Ascending aorta (tissue), 2 donors: ENCODE measurements around the gene PPP4R2. TPM values are rescaled to one million over a fixed set of nuclear protein-coding genes. Genes with fewer than 3 reads are reported as not detected.

Experiments used
- DNase-seq, 2 donors: peaks; one replicate each; pipeline ENCODE4 v3.0.0-alpha.2; 2019; ENCODE audit warnings: low spot score in 2 of 2
- H3K27ac ChIP-seq, 2 donors: fragments of 200-600 bp; sonication (generic); one replicate each; pipeline ENCODE4 v1.5.1; 2016 to 2017; ENCODE audit warnings: mild to moderate bottlenecking in 1 of 2
- H3K27me3 ChIP-seq: fragments of 200-600 bp; sonication (generic); one replicate; pipeline ENCODE4 v1.5.1; 2017
- H3K36me3 ChIP-seq, 2 donors: fragments of 200-600 bp; sonication (generic); one replicate each; pipeline ENCODE4 v1.5.1; 2016
- H3K4me1 ChIP-seq, 2 donors: fragments of 200-600 bp; sonication (generic); one replicate each; pipeline ENCODE4 v1.5.1; 2016 to 2017; ENCODE audit warnings: mild to moderate bottlenecking in 1 of 2
- H3K4me3 ChIP-seq, 2 donors: fragments of 200-600 bp; sonication (generic); one replicate each; pipeline ENCODE4 v1.5.1; 2016 to 2017; ENCODE audit warnings: mild to moderate bottlenecking in 1 of 2
- H3K9me3 ChIP-seq, 2 donors: fragments of 200-600 bp; sonication (generic); one replicate each; pipeline ENCODE4 v1.5.1; 2016
- intact Hi-C: fragments of 100-400 bp; cut with DNase I; formaldehyde crosslinking; loops from one replicate; pipeline ENCODE4 v1.15.1; 2023
- total RNA-seq: library from RNA; depleted of rRNA; stranded (reverse); fragments of >200 nt; gene quantifications from one replicate; pipeline ENCODE4 v1.1.0, GENCODE V29; 2016
- TF ChIP-seq, protein P1 (sequence below), 3 experiments: fragments of 200-600 bp in 2 of 3; fragments of 450-650 bp in 1 of 3; sonication (generic) in 2 of 3; IDR thresholded peaks; one replicate each; pipeline ENCODE4 v1.5.1; 2016 to 2019; ENCODE audit warnings: antibody characterized with exemption in 3 of 3, mild to moderate bottlenecking in 1 of 3, moderate library complexity in 1 of 3

PPP4R2 gene
- total RNA-seq, 1 donor from 2014 or later, result 8.2 TPM

DNA sequence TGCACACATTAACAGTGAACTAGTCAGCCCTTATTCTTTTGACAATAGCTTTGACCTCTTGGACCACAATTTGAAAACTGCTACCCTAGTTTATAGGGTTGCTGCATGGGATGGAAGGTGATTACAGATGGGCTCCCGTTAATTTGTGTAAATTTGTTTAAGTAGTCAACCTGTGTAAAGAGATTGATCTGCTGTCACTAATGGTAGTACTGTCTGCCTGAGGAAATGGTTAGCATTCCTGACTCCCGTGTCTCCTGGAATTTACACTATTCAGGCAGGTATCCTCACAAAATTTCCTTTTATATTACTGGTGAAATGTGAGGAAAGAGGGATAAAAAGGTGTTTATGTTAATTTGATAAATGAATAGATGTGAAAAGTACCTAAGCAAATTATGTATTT lies 49.6 kb downstream of the PPP4R2 start:
- Histone ChIP-seq H3K27ac (no peak overlapping the region), H3K4me1 (peaks cover 0 to 10% of the 10 kb centered on the region in 2 donors), H3K4me3 (no peak overlapping the region), H3K36me3 (peaks cover 0 to 7% of the 10 kb centered on the region in 2 donors), H3K9me3 (no peaks in the 10 kb centered on the region), H3K27me3 (no peaks in the 10 kb centered on the region)
- intact Hi-C loops, result no loop called here
- no peak for DNase-seq
- TF ChIP-seq, protein P1, sequence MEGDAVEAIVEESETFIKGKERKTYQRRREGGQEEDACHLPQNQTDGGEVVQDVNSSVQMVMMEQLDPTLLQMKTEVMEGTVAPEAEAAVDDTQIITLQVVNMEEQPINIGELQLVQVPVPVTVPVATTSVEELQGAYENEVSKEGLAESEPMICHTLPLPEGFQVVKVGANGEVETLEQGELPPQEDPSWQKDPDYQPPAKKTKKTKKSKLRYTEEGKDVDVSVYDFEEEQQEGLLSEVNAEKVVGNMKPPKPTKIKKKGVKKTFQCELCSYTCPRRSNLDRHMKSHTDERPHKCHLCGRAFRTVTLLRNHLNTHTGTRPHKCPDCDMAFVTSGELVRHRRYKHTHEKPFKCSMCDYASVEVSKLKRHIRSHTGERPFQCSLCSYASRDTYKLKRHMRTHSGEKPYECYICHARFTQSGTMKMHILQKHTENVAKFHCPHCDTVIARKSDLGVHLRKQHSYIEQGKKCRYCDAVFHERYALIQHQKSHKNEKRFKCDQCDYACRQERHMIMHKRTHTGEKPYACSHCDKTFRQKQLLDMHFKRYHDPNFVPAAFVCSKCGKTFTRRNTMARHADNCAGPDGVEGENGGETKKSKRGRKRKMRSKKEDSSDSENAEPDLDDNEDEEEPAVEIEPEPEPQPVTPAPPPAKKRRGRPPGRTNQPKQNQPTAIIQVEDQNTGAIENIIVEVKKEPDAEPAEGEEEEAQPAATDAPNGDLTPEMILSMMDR (IDR thresholded peaks at IDR 0.05), result no peak

DNA sequence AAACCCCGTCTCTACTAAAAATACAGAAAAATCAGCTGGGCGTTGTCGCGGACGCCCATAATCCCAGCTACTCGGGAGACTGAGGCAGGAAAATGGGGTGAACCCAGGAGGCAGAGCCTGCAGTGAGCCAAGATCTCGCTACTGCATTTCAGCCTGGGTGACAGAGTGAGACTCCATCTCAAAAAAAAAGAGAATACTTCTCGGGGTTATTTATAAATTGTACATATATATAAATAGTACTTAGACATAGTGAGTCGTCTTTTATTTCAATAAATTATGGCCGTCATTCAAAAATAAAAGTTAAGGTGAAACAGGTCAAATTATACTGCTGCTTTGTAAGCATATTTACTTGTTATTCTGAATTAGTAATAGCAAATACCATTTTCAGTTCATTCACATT lies 52.7 kb downstream of the PPP4R2 start:
- H3K9me3 ChIP-seq, result no peaks in the 10 kb centered on the region
- DNase-seq, result no peak
- H3K4me1 ChIP-seq, result no peaks in the 10 kb centered on the region
- TF ChIP-seq, protein P1 (IDR thresholded peaks at IDR 0.05), result no peak
- intact Hi-C loops, result no loop called here
- no peaks in the 10 kb centered on the region for H3K27me3 ChIP-seq
- no peak overlapping the region for H3K4me3 ChIP-seq
- peaks cover 0 to 7% of the 10 kb centered on the region in 2 donors for H3K36me3 ChIP-seq
- H3K27ac ChIP-seq, result no peak overlapping the region

DNA sequence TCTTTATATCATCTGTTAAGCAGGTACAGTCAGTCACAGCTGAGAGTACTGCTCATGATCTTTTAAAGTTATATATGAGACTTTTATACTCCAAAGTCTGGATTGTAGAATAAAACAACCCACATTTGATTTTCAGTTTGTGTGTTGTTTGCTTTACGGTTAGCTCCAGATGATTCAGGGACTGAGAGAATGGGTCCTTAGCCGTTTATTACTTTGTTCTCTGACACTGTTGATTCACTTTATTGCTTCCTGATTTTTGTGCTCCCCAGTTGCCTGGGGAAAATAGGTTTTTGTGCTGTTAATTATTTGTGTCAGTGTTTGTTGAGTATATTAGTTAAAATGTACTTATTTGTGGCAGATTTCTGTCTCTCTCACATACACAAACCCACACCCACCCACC lies 56.2 kb downstream of the PPP4R2 start:
- Histone ChIP-seq H3K4me3 (no peak overlapping the region), H3K27ac (no peak overlapping the region), H3K27me3 (no peaks in the 10 kb centered on the region), H3K36me3 (peaks cover 0 to 7% of the 10 kb centered on the region in 2 donors), H3K4me1 (peaks cover 3% of the 10 kb centered on the region in 2 donors), H3K9me3 (no peaks in the 10 kb centered on the region)
- TF ChIP-seq, protein P1 (IDR thresholded peaks at IDR 0.05), result no peak
- intact Hi-C loops, result no loop called here
- DNase-seq, result no peak

DNA sequence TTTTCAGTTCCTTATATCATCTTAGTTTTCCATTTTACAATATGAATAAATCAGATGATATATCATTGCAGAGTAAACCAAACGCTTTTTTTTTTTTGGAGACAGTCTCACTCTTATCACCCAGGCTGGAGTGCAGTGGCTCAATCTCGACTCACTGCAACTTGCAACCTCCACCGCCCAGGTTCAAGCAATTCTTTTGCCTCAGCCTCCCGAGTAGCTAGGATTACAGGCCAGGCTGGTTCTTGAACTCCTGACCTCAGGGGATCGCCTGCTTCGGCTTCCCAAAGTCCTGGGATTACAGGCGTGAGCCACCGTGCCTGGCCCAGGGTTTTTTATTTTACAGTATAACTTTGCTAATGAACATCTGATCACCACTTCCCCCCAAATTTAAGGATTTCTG lies 59.0 kb downstream of the PPP4R2 start:
- Histone ChIP-seq H3K4me1 (peaks cover 3% of the 10 kb centered on the region in 2 donors), H3K9me3 (no peaks in the 10 kb centered on the region), H3K4me3 (no peak overlapping the region), H3K27me3 (no peaks in the 10 kb centered on the region), H3K36me3 (no peaks in the 10 kb centered on the region), H3K27ac (no peak overlapping the region)
- no peak for DNase-seq
- TF ChIP-seq, protein P1 (IDR thresholded peaks at IDR 0.05), result no peak
- intact Hi-C loops, result loop anchor here (5.0 kb wide), 1 partner anchor 208 kb away; the partner anchor contains the start of gene SHQ1

DNA sequence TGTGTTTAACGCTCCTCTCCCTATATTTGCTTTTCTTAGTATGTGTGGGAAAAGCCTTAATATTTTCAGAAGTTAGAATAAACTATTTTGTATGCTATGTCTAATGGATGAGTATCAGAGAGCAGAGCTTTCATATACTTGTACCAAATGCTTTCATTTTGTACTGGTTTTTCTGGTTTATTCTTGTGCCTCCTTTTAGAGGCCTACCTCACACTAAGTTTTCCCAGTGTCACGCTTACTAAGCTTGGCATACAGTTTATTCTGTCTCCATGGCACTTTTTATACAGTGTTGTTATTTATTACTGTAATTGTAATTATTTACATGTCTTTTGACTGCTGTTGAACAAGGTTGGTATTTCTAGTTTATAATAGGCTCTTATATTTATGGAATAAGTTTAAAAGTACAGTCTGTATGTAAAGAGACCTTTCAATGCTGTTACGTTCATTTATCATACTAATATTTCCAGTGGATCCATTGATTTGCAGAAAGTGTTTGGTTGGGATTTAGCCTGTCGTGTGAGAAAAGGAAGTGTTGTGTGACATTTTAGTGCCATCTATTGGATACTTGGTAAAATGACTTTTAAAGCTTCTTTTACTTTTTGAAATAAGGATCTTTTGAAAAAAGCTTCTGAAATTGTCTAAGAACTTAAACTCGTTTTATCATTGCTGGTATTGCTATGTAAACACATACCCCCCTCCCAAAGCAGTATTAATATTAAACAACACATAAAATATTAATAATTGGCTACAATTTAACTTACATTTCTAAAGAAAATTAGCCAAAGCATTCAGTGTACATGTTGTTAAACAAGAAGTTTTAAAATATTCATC lies 59.6 kb downstream of the PPP4R2 start:
- H3K27ac ChIP-seq, result no peak overlapping the region
- H3K27me3 ChIP-seq, result no peaks in the 10 kb centered on the region
- no peak for DNase-seq
- H3K36me3 ChIP-seq, result no peaks in the 10 kb centered on the region
- H3K4me3 ChIP-seq, result no peak overlapping the region
- H3K4me1 ChIP-seq, result peaks cover 3% of the 10 kb centered on the region in 2 donors
- no peaks in the 10 kb centered on the region for H3K9me3 ChIP-seq
- TF ChIP-seq, protein P1 (IDR thresholded peaks at IDR 0.05), result peak; percentile 44 to 69 (median 45)
- intact Hi-C loops, result loop anchor here (2.0 to 5.0 kb wide), 2 partner anchors 117 to 209 kb away; partner anchors contain the start of gene SHQ1
